HG03378 (cell line): ENCODE results near the gene APBA3.
"Not testable (repeated sequence)": the region's sequence is repeated elsewhere in the genome, so short reads cannot be mapped to it uniquely, and the experiment has no call there.

Experiments
- ATAC-seq: cut with Tn5 transposase; IDR thresholded peaks from one replicate; pipeline ENCODE4 v1.9.1; 2021; ENCODE audit warnings: mild to moderate bottlenecking, moderate library complexity; ENCODE audit not compliant: unreplicated experiment

Gene APBA3

DNA sequence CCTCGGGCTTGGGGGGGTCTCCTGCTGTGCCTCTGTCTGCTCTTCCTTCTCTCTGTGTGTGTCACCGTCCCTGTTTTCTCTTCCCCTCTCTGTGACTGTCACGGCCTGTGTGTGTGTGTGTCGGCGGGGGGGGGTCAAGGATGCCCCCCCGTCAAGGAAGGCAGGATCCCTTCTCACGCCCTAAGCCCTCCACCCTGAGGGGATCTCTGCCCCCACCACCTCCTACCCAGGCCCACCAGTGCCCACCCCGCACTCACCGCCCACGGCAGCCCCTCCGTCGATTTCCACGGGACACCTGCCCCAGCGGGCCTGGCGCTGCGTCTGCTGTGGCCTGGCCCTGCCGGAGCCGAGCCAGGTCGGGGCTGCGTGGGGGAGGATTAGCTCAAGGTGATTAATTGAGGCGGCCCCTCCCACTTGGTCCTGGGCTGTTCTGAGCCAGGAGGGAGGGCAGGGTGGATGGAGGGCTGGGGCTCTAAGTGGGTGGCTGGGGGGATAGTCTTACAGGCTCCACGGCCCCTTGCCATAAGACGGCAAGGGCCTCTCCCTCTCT is 10.5 kb upstream of the APBA3 start, which contains the start of gene RAX2:
Gene RAX2, minus strand, starts transcription at position 323 of the 550 bp plus-strand sequence. CDS start 486 bp downstream, outside the sequence.
- no peak for ATAC-seq

DNA sequence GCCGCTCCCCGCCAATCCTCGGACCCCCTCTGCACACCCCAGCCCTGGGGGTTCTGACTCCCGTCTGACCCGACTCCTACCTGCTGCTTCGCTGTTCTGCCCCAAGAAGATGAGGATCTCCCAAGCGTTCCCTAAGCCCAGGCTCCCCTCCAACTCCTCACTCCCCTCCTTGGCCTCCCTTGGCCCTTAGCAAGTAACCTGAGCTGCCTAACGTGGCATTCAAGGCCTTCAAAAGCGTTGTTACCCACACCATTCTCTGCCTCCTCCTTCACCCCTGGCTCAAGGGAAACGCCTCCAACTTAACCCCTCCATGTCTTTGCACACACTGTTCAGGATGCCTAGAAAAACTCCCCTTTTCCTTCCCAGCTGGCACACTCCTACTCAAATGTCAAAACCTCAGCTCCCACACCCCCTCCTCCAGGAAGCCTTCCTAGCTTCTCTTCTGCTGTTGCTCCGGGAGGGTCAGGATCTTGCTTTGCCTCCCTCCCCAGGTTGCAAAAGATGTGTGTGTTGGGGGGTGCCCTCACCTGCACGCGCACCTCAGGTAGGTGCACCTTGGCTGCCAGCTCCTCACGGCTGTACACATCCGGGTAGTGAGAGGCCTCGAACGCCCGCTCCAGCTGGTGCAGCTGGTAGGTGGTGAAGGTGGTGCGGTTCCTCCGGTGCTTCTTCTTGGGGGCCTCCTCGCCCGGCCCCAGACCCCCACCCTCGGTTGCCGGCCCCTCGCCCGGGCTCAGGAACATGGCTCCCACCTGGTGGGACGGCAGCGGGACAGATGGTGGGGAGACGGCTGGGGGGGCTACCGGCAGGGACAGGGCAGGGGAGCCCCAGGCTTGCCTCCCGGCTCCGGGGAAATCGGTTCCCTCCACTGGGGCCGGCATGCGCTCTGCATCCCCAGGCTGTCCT is 9.8 kb upstream of the APBA3 start:
- no peak for ATAC-seq

DNA sequence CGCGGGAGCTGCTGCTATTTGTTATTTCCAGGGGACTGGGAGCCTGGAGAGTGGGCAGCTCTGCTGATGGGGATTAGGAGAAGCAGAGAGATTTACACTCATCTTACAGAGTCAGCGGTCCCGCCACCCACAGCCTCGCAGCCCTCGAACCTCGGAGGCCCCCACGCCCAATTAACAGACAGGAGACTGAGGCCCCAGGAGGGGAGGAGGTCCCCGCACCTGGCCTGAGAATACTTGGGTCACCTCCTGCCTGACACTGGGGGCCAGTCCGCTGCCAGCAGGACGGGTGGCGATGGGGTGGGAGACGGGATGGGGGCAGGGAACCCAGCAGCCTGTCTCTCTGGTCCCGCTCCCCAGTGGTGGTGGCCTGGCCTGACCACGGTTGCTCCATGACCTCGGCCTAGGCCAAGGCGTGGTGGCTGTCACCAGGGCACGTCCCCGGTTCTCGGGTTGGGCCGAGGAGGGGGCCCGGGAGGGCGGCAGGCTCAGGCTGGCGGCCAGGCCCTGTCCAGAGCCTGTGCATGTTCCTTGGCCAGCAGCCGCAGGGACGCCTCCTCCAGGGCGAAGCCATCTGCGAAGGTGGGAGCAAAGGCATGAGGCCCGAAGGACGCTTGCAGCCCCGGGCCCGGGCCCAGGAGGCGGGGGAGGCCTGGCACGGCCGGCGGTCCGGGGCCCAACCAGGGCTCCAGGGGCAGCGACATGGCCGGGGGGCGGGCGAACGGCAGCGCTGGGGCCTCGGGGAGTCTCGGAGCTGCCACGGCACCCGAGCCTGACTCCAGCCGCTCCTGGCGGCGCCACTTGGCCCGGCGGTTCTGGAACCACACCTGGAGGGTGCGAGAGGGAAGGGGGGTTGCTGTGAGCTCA is 8.9 kb upstream of the APBA3 start:
- no peak for ATAC-seq

DNA sequence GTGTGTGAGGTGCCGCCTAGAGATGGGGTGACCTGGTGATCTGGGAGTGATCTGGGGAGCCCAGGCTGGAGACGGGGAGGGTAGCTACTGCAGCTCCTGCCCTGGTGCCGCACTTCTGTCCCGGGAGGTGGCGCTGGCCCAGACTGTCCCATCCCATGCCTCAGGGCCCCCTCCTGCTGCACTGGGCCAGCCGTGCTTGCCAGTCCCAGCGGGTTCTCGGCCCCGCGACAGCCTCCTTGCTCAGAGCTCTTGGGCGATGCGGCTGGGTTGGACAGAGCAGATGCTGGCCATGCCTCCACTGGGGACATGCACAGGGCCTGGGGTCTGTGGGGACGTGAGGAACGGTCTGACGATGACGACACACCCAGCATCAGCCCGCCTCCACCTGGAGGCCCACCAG is 8.0 kb upstream of the APBA3 start:
- ATAC-seq: no peak

DNA sequence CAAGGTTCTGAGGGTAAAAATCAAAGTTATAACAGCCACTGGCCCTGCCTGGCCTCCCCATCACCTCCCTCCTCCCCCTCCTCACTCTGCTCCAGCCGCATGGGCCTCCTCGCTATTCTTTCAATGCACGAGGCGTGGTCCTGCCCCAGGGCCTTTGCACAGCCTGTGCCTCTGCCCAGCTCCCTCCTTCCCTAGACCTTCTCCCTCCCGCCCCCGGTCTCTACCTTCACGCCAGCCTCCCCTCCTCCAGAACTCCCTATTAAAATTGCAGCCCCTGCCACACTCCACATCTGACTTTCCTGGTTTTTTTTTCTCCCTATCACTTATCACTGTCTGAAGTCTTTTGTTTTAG is 7.2 kb upstream of the APBA3 start:
- no peak for ATAC-seq

DNA sequence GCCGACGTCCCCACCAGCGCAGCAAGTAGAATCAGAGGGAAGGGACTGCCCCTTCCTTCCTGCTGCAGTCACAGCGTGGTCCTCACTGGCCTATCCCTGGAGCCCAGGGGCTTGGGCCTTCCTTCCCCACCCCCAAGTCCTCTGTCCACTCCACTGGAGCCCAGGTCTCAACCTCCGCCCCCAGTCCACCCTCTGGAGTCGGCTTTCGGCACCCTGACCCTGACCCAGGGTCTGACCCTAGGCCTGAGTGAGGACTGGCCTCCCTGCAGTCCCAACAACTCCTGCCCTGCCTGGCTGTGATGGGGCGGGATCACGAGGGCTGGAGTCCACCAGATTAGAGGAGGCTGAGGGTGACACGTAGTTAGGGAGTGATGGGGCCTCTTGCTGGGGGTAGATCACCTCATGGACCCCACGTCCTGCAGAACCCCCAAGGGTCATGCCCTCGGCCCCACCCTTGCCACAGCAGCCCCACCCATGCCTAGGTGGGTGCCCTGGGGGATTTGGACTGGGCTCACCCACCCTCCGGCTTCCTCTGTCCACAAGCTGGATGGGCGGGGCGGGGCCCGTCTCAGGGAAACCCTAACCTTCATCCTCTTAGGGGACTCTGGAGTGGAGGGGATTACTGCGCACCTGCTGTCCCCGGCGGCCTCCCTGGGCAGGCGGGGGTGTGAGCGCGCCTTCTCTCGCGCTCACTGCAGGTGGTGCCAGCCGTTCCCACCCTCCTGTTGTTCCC is 6.7 kb upstream of the APBA3 start:
- ATAC-seq: no peak

DNA sequence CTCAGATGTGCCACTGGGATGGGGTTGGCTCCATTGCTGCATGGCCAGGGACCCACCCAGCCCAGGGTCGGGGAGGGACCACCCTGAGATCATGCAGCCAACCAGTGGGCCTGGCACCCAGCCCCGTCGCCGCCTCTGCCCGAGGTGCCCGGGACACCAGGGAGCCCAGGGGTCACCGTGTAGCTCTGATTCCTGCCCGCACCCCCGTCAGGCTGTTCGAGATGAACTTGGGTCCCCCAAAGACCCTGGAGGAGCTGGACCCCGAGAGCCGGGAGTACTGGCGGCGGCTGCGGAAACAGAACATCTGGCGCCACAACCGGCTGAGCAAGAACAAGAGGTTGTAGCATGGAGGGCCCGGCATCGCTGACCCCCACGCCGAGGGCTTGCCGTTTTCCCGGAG is 5.6 kb upstream of the APBA3 start:
- ATAC-seq: no peak

DNA sequence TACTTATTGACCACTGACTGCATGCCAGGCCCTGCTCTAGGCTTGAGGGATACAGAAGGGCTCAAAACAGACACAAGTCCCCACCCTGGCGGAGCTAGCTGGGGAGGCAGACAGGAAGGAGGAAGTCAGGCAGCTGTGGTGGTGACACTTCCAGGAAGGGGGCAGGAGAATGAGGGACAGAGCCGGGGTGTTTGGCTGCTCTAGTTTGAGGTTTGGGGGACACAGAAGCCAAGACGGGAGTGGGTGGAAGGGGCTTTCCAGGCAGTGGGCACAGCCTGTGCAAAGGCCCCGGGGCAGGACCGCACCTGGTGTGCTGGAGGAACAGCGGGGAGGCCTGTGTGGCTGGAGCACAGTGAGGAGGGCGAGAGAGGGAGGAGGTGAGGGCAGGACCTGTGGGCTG is 5.0 kb upstream of the APBA3 start:
- ATAC-seq: no peak

DNA sequence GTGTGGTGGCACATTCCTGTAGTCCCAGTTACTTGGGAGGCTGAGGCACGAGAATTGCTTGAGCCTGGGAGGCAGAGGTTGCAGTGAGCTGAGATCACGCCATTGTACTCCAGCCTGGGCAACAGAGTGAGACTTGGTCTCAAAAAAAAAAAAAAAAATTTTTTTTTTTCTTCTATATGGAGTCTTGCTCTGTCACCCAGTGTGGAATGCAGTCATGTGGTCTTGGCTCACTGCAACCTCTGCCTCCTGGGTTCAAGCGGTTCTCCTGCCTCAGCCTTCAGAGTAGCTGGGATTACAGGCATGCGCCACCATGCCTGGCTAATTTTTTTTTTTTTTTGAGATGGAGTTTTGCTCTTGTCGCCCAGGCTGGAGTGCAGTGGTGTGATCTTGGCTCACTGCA is 4.3 kb upstream of the APBA3 start:
- ATAC-seq: not testable (repeated sequence)

DNA sequence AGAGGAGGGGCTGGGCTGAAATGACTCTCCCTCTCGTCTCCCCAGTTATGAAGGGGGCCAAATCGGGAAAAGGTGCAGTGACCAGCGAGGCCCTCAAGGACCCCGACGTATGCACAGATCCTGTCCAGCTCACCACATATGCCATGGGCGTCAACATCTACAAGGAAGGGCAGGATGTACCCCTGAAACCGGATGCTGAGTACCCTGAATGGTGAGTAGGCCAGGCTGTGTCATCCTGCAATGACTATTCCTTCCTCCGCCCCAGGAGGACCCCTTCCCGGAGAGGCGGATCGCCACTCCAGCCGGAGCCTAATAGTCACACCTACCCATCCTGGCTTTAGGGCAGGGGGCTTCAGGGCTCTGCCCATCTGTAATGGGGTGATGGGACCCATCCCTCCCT is 3.6 kb upstream of the APBA3 start:
- ATAC-seq: no peak

DNA sequence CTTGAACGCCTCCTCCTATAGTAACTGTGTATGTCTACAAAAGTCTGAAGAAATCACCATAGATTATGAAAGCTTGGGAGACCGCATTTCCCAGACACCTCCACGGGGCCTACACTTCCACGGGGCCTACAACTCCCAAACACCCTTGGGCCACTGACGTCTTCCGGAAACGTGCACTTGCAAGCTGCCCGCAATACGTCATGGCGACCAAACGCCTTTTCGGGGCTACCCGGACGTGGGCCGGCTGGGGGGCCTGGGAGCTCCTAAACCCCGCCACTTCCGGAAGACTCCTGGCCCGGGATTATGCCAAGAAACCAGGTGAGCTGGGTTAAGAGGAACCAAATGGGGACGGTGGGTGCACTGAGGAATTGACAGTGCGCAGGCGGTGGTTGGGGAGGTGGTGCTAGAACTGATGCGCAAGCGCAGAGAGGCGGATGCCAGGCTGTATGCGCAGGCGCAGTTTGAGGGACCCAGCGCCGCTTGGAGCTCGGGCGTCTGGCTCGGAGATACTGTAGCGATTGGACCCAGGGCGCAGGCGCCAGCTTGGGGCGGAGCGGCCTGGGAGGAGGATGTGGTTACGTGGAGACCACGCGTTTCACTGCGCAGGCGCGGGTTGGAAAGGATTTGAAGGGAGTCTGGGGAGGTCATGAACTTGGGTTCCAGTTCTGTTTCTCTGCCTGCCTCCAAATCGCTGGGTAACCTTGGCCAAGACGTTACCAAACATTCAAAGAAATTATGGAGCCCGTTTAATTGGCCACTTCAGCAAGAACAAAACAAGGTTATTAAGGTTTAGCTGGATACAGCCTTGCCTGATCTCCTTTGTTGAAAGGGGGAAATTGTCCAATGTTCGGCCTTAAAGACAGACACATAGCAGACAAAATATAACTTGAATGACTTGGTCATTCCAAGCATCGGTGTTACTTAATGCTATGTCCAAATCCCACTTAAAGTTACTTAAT is 1.3 kb upstream of the APBA3 start, which contains the start of gene MRPL54:
Gene MRPL54, plus strand, starts transcription at position 182 of the 959 bp plus-strand sequence. Its CDS starts 19 bp downstream, at position 201.
- ATAC-seq: peak; percentile 68

DNA sequence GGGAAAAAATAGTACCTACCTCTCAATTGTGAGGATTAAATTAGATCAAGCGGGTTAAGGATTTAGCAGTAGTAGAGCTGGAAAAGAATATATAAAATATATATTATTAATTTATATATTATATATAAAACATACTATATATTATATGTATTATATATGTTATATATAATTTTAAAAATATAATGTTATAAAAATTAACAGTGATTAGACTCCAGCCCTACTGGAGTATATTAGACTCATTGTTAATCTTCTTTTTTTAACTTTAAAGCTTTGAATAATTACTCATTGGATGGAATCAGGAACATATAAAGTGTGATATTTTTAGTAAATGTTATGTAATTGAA is 610 bp upstream of the APBA3 start:
- no peak for ATAC-seq

DNA sequence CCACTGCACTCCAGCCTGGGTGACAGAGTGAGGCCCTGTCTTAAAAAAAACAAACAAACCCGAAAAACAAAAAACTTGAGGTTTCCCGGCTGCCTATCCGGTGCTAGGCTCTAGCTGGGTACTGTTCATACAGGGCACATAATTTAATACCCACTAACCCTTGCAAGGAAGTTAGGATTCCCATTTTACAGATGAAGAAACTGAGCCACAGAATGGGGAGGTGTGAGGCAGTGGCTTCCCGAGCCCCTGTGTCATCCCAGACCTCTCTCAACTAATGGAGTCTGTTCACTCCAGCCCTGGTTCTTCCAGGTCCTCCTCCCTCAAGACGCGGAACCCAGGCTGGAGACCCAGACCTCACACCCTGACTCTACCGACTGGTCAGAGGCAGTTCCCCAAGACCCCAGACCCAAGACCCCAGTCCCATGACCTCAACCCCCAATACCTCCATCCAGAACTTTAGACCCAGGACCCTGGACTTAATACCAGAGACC is 576 bp downstream of the APBA3 start:
- no peak for ATAC-seq

DNA sequence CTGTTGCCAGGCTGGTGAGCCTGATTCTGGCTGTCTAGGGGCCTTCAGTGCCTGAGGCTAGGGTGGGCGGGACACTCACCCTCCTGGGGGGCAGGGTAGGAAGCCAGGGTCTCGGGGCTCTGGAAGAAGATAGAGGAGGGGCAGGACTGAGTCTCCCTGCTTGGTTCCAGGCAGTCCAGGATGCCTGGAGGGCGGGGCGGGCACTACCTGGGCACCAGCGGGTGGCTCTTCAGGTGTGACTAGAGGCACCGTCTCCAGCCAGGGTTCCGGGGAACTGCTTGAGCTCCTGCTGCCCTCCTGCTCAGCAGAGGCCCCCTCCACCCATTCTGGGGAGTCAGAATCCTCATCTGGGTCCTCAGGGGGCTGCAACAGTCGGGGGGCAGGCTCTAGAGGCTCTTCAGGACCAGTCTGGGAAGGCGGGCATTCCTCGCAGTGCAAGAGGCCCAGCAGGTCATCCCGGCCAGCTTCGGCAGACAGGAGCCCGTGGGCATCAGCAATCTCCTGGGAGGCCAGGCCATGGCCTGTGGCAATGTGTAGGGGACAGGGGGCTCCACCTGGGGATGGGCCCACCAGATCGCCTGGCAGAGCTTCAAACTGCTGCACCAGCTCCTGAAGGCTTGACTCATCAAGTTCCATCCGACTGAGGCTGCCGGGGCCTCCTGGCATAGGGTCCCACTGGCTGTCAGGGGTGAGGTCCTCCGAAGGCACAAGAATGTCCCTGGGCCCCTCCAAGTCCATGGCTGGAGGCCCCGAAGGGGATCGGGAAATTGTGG is 1.8 kb downstream of the APBA3 start:
- ATAC-seq: no peak

DNA sequence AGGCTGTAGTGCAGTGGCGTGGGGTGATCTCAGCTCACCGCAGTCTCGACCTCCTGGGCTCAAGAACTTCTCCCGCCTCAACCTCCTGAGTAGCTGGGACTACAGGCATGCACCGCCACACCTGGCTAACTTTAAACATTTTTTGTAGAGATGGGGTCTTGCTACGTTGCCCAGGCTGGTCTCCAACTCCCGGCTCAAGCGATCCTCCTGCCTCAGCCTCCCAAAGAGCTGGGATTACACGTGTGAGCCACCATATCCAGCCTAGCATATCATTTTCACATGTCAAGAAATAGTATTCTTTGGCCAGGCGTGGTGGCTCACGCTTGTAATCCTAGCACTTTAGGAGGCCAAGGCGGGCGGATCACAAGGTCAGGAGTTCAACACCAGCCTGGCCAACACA is 3.2 kb downstream of the APBA3 start:
- not testable (repeated sequence) for ATAC-seq

DNA sequence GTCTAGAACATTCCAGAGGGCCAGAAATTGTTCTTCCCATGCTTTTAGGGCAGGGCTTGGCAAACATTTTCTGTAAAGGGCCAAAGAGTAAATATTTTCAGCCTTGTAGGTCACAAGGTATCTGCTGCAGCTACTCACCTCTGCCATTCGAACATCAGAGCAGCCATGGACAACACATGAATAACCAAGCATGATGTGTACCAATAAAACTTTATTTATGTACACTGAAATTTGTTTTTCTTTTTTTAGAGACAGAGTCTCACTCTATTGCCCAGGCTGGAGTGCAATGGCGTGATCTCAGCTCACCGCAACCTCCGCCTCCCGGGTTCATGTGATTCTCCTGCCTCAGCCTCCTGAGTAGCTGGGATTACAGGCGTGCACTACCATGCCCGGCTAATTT is 3.8 kb downstream of the APBA3 start:
- not testable (repeated sequence) for ATAC-seq

DNA sequence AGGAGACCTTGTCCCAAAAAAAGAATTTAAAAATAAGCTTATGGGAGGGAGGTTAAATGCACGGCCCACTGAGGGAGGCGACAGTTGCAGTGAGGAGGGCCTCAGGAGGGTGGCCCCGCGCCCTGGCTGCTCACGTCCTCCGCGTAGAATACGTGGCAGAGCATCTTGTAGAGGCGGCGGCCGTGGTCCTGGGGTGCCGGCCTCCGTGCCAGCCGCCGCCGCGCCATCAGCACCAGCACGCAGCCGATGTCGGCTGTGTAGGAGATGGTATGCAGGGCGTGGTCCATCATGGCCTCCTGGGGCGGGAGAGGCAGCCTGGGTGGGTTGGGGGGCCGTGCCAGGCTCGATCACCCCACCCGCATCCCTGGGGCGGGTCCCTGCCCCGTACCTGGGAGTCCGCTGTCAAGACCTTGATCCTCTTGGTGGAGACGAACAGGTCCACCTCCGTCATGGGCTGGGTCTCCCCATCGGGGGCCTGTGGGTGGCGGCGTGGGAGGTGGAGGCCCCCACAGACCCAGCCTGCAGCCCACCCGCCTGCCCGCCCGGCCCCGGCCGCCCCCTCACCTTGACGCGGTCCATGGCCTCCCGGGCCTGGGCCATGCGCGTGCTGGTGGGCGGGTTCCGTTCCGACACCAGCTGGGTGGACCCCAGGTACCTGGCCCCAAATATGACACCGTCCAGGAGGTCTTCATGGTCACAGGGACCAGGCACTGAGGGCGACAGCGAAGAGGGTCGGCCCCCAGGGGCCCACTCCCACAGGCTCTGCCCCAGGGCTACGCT is 7.7 kb downstream of the APBA3 start:
- no peak for ATAC-seq

DNA sequence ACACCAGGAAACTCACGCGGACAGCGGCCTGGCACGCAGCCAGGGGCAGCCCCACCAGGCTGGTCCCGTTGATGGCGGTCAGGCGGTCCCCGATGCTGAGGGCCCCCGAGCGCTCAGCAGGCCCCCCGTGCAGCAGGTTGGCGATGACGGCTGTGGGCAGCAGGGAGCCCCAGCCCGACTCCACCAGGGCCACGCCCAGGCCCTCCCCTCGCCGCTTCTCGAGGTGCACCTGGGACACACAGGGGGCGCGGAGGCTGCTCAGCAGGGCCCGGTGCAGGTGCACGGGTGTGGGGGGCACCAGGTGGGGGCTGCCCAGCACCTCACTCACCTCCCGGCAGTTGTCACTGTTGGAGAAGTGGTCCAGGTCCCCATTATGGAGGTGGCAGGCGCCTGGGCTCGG is 9.0 kb downstream of the APBA3 start:
- no peak for ATAC-seq
